CD4-positive, alpha-beta T cell treated with Interleukin-12 subunit alpha and Interleukin-12 subunit beta, for 1 hour (primary cell): ENCODE results near the gene KCP.

Source experiments
- DNase-seq: peaks from one replicate; pipeline ENCODE4 v3.0.0-alpha.2; 2020

Gene KCP

DNA sequence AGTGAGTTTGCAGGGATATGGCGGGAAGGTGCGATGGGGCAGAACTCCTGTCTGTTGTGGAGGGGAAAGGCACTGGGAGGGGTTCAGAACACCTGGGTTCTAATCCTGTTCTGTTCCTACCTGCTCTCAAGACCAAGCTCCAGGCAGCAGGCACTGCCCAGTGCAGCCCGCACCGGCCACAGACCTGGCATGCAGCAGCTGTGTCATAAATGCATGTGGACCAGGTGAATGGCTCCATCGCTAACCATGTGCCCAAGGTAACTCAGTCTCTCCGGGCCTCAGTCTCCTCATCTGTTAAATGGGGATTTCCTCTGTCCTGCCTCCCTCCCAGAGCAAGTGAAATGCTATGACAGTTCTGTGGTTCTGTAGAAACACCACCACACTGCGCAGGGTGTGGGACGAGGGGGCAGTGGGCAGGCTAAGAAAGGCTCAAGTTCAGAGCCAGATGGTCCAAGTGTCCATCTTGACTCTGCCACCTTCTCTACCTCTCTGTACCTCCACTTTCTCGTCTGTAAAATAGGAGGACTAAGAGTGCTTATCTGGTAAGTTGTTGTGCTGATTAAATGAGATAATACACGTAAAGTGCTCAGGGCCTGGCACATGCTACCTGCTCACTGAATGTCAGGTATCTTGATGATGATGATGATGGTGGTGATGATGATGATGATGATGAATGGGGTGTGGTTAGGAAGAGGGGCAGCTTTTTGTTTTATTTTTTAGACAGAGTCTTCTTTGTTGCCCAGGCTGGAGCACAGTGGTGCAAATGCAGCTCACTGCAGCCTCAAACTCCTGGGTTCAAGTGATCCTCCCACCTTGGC lies 24.9 kb downstream of the KCP start:
- no peak for DNase-seq

GRCh38 chr7:128884561-128885369 lies 25.7 kb downstream of the KCP start:
- DNase-seq = no peak

DNA sequence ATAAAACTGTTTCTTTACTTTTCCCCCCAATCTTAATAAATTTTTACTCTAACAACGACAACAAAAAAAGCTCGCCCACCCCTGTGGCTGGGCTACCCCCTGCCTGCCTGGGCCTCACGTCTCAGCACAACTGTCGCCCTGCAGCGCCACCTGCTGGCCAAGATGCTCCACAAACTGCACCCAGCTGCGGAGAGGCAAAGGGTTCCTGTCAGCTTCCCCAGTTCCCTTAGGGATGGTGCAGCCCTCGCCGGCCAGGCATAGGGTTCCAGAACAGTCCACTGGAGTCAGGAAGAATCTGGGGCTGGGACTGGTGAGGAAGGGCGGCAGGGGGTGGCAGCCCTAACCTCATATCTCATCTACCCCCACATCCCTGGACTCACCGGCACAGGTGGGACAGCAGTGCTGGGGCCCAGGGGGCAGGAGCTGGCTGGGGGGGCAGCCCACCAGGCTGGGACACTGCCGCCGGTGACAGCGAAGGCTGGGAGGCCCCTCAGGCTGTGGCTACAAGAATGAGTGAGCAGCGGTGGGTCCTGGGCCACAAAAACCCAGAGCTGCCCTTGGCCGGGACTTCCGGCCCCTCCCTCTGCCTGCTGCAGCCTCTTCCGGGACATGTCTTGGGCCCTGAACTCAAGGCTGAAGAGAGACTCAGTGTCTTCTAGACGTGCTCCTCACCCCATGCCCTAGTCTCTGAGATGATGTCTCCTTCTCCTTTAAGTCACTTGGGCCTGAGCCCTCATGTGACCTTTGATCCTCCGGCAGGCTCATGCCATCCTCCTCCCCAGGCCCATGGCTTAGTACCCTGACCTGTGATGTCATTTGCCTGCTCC lies 26.7 kb downstream of the KCP start:
- DNase-seq = peak; percentile 84

GRCh38 chr7:128882134-128882533 lies 28.4 kb downstream of the KCP start:
- no peak for DNase-seq

DNA sequence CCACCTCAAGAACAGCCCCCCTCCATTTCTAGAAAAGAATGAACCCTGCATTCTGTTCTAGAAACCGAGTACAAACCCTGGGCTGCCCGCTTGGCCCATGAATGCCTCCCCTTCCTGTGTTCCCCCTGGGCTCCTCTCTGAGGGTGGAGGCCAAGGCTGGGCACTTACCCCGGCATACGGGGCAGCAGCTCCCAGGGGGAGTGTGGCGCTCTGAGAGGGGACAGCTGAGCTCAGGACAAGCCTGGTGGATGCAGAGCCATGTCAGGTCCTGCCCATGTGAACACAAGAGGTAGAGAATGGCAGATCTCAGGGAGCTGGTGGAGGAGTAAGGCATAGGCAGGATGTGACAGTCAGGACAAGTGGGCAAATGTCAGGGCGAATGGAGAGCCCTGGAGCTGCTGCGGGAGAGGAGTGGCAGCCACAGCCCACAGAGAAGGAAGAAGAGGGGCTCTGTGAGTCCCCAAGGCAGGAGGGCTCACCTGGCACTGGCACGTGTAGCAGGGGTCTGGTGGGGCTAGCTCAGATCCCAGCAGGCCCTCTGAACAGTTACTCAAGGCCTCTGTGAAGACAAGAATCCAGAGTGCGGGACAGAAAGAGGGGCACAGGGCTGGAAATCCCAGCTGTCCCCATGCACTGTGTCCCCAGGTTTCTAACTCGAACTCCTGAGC lies 28.9 kb downstream of the KCP start:
- DNase-seq = no peak

DNA sequence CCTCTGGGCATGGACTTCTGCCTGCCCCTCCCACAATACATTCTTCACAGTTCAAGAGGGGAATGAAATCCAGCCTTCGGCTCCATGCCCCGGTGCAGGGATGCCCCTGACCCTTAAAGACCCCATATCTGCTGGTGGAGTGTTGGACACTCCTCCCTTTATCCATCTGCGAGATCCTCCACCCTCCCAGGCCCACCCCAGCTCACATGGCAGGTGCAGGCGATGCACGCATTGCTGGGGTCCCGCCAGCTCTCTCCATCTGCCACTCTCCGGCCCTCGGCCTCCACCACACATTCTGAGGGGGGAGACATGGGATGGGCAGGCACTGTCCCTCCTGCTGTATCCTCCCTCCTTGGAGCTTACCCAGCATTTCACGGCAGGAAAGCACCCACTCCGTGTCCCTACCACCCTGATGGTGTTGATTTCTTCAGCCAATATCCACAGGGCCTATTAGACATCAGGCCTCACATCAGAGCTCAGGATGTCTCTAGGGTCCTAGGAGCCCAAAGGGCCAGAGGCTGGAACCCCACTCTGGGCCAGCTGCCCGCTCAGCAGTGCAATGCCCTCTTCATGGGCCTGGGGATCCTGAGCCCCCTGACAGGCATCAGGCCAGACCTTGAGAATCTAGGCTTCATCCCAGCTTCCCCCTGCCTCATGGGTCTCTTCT lies 29.6 kb downstream of the KCP start:
- DNase-seq = no peak

- no peak for DNase-seq
These were observed 30.4 kb downstream of the KCP start for GRCh38 chr7:128879939-128880746.

GRCh38 chr7:128879461-128879938 lies 31.0 kb downstream of the KCP start:
- no peak for DNase-seq

DNA sequence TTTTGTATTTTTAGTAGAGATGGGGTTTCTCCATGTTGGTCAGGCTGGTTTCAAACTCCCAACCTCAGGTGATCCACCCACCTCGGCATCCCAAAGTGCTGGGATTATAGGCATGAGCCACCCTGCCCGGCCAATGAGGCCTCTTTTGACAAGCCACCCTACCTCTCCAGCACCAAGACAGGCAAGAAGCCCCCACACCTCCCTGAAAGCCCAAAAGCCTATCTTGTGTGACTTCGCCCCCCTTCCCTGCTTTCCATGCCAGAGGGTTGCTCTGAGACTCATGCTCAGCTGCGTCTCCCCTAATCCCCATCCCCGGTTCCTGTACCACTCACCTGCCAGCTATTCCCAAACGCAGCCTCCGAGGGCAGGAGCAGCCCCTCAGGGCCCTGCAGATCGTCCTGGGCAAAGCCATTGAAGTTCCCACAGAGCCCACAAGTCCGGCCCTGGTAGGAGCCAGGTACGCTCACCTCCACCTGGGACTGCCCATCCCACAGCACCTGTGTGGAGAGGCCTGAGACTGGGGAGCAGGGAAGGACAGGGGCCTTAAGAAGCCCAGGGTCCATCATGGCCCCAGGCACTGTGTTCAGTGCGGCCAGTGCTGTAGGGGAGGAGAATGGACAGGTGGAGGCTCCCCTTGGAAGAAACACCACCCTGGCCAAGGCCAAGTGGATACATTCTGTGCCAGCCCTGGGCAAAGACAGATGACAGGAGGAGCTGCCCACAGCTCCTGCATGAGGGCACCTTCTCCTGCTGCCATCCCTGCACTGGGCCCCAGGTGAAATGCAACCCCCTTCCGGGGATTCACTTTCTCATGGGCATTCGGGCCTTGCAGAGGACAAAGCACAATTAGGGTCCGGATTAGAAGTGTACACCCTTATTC lies 32.0 kb downstream of the KCP start:
- DNase-seq = no peak

GRCh38 chr7:128877756-128878120 lies 32.8 kb downstream of the KCP start:
- DNase-seq = no peak

DNA sequence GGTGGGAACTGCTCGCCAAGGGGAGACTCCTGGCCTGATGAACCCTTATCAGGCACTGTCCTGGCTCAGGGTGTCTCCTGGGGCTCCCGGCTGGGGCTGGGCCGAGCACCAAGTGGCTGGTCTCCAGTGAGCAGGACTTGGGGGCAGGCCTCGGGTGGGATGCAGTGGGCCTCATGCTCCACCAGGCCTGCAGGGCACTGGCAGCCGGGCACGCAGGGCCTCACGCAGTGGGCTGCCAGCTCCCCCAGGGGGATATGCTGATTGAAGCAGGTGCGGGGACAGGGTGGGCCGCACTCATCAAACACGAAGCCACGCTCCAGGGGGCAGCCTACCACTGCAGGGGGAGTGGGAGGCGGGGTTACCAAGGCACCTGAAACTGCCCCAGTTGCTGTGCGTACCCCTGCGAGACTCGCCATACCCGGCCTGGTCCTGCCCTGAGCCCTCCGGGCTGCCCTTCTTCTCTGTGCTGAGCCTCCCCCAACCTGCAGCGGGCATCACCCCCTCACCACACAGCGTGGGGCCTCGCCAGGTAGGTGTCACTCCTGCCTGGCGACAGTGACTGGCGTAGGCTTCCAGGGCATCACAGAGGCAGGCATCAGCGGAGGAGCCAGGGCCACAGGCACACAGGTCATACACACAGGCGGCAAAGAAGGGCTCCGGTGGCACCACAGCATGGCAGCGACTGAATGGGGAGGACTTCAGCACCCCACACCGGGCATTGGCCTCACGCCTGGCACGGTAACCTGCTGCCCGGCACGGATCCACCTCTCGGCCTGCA lies 33.3 kb downstream of the KCP start:
- DNase-seq = no peak

GRCh38 chr7:128876586-128876977 lies 33.9 kb downstream of the KCP start:
- no peak for DNase-seq

DNA sequence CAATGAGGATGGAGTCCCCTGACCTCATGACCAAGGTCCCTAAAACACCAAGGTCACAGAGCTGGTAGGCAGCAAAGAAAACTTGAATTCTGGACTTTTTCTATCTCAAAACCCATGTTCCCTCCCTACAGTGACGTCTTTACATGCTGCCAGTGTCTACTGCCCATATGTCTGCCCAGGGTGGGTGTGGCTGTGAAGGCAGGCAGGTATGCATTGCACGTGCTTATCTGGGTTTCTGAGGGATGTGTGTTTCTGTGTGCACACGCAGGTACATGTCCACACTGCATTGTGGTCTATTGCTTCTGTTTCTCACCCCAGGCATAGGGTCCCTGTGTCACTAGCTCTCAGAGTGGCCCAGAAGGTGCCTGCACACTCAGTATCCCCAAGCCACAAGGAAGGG lies 34.4 kb downstream of the KCP start:
- no peak for DNase-seq

DNA sequence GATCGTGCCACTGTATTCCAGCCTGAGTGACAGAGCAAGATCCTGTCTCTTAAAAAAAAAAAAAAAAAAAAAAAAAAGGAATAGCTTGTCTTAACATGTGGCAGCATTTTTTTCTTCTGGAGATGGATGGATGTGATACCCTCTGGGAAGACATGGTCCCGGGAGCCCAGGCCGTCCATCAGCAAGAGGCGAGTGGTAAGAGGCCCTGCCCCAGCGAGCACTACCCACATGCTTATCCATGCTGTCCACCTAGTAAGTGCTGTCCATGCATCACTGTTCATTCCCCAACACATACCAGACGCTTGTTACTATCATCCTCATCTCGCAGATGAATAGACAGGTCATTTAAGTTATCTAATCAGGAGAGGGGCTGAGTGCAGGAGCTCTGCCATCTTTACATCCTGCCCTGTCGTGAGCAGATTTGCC lies 35.0 kb downstream of the KCP start:
- no peak for DNase-seq

DNA sequence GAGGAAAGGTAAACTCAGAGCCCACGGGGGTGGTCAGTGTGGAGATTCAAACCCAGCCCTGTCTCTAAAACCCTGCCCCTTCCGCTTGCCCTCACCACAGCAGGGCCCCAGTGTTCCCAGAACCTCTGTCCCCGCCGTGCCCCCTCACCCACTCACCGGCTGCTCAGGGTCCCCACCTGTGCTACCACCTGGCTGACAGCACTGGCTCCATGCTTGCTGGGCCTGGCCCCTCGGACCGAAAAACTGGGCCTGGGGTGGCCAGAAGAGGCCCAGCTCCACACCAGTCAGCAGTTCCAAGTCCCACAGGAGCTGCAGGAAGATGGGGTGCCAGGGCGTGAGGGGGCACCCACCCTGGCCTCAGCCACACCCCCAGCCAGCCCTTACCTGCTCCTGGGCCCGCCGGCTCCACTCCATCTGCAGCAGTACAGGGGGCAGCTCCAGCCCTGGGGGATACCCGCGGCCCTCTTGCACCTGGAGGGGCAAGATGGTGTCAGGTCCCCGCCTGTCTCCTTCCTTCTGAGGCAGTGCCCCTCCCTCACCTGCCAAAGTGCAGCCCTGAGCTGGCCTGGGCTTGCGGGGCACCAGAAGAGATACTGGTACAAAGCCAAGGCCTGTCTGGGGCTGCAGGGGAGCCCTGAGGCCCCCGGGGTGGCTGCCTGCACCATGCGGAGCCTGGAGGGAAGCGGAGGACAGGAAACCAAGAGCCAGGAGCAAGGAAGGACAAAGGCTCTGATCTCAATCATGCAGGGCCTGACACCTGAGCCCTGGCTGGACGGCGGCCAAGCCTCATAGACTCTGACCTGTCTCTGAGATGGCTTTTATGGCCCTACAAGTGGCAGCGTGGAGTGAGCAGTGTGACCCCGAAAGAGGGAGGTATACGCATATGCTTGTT lies 36.1 kb downstream of the KCP start:
- no peak for DNase-seq

- no peak for DNase-seq
These were observed 37.3 kb downstream of the KCP start for GRCh38 chr7:128873234-128873633.

- no peak for DNase-seq
These were observed 38.1 kb downstream of the KCP start for GRCh38 chr7:128872394-128872824.

- DNase-seq = no peak
These were observed 39.5 kb downstream of the KCP start for GRCh38 chr7:128871050-128871449.
